Measurements from ENCODE around the gene NUDT2.
A peak's percentile ranks its signal among the peaks of the same experiment; 100 is the strongest.

NUDT2 gene

DNA sequence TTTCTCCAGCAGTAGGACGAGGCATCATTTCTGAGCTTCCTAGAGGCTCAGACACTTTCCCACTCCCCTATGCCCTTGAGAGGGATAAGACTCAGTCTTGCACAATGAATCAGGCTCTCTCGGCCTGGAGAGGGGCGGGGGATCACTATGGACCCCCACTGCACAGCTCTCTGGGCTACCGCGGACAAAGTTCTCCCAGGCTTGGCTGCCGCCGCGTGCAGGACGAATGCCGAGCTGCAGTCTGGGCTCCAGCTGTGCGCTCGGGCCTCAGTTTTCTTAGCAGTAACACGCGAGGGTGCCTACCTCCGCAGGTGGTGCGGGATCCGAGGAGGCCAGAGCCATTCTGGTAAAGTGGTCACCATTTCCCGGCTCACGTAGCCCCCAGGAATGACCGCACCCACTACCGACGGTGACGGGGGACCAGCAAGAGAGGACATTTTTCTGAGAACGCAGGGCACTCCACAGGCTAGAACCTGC, 50.7 kb downstream of the NUDT2 start:
- TF ChIP-seq GATA1 (IDR thresholded peaks at IDR 0.05; ENCODE audit: low read depth, low read length) (no peak), POLR2A (IDR thresholded peaks at IDR 0.05; ENCODE audit: low read length) (no peak)
- peak in 1 of 2 experiments; percentile 31 for DNase-seq

DNA sequence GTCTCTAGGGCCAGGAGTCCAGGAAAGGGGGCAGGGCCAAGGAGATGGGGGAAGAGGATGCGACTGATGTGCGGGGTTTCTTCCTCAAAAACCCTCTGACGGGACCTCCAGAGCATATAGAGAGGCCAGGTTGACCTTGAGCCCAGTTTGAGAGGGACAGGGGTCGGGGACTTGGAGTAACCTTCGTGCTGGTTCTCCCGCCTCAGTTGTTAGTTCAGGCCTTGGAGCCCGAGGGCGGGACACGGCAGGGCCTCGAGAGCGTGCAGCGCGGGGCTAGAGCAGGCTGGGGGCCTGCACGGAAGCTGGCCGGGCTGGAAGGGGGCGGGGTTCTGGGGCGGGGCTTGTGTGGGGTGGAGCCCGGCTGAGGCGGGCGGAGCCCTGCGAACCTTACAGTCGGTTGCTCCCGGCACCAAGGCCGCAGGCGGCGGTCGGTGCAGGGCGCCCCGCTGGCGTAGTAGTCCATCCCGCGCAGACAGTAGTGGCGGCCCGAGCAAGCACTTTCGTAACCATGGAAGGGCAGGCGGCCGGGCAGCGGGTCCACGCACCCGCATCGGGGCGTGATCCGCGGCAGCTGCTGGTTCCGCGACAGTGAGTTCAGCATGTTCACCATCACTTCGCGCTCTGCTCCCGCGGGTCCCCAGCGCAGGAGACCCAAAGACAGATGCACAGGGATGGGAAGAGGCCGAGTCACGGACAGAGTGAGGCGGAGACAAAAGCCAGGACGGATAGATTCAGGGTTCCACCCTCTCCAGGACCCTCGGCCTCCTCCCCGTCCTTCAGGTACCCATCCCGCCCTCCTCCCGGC, 51.3 kb downstream of the NUDT2 start:
- DNase-seq: peak; percentile 84 to 89
- TF ChIP-seq GATA1 (IDR thresholded peaks at IDR 0.05; ENCODE audit: low read depth, low read length) (no peak), POLR2A (IDR thresholded peaks at IDR 0.05; ENCODE audit: low read length) (no peak)

DNA sequence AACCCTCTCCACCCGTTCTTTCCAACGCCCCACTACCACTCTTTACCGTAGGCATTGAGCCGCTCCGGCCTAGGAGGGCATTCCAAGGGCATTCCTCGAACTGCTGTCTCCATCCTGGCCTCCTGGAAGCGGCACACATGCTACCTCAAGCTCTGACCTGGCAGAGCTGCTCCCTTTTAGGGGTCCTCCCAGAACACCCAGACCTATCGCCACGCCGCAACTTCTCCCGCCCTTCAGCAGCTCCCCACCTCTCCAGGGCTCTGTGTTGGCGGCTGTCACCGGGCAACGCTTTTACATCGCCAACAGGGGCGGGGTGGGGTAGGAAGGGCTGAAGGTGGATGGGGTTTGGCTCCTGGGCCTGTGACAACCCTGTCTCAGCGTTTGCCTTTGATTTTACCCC, 52.0 kb downstream of the NUDT2 start:
- TF ChIP-seq GATA1 (IDR thresholded peaks at IDR 0.05; ENCODE audit: low read depth, low read length): no peak
- peak; percentile 48 to 53 for DNase-seq

DNA sequence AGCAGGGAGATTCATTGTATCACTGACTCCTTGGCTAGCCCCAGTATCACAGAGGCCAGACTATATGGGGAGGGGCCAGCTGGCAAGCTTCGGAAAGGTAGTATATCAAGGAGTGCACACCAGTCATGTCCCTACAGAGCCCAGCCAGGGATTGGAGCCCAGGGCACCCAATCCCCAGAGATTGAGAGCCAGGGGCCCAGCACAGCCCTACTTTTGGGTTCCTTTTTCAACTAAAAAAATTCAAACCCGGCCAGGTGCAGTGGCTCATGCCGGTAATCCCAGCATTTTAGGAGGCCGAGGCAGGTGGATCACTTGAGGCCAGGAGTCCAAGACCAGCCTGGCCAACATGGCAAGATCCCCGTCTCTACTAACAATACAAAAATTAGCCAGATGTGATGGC, 52.7 kb downstream of the NUDT2 start:
- DNase-seq: no peak

DNA sequence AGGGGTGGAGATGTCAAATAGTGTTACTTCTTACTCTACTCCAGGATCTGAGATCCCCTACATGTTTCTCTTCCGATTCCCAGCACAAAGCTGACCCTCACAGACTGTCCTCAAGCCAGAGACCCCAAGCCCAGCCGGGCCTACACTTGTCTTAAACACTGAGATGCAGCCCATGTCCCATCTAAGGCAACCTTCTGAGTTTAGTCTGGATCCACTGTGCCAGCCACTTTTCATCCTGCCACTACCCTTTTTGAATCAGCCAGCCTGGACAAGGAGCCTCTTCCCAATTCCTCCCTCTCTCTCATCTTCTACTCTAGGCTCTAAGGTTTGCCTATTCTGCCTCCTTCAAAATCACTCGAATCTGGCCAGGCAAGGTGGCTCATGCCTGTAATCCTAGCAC, 53.5 kb downstream of the NUDT2 start:
- no peak for TF ChIP-seq POLR2A (IDR thresholded peaks at IDR 0.05; ENCODE audit: low read length)
- TF ChIP-seq GATA1 (IDR thresholded peaks at IDR 0.05; ENCODE audit: low read depth, low read length): no peak
- no peak for DNase-seq

More for the DNA sequence above, 52.7 kb downstream of the NUDT2 start:
- TF ChIP-seq POLR2A (IDR thresholded peaks at IDR 0.05; ENCODE audit: low read length): no peak
- TF ChIP-seq GATA1 (IDR thresholded peaks at IDR 0.05; ENCODE audit: low read depth, low read length): no peak

DNA sequence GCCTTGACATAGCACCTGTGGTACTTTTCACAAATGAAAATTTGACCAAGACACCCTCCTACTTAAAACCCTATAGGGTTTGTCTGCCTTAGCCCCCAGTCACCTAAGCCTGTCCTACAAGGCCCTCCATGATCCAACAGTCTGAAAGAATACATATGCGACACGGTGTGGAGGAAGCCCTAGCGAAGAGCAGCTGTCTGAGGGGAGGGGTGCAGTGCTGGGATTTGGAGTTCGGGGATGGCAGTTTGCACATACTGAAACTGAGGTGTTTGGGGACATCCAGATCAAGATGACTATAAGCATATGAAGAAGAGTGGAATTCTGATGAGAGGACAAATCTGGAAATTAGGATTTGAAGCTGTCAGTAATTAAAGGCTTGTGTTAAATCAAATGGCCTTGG, 54.5 kb downstream of the NUDT2 start:
- DNase-seq: no peak
- TF ChIP-seq POLR2A (IDR thresholded peaks at IDR 0.05; ENCODE audit: low read length) (no peak), GATA1 (IDR thresholded peaks at IDR 0.05; ENCODE audit: low read depth, low read length) (no peak)

DNA sequence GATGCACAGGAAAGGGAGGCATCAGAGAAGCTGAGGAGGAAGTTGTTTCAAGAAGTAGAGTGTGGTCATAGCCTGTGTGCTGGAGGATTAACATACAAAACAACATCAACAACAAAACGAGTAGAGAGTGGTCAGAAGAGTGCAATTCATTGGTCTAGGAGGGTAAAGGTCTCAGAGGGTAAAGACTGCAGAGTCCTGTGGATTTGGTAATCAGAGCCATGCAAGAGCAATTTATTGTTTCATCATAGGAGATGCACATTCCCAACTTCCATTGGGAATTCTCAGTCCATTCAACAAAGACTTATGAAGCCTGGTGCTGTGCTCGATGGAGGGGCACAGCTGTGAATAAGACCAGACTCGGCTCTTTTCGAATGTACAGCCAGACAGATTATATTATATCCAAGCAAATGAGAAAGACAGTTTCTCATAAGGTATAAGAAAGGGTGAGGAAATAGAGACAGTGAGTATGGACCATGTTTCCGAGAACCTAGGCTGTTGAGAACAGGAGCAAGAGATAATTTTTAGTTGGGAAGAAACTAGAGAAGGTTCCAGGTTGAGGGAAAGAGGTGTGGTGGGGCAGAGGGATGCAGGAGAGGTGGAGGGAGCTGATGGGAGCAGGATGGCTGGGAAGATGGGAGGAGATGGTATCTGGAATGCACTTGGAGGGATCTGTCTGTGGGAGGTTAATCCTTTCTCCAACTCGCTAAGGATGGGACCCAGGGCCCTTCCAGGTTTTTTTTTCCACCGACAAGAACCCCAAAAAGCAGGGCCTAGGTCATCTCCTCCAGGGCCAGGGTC, 55.2 kb downstream of the NUDT2 start:
- DNase-seq: no peak
- TF ChIP-seq GATA1 (IDR thresholded peaks at IDR 0.05; ENCODE audit: low read depth, low read length) (no peak), POLR2A (IDR thresholded peaks at IDR 0.05; ENCODE audit: low read length) (no peak)

DNA sequence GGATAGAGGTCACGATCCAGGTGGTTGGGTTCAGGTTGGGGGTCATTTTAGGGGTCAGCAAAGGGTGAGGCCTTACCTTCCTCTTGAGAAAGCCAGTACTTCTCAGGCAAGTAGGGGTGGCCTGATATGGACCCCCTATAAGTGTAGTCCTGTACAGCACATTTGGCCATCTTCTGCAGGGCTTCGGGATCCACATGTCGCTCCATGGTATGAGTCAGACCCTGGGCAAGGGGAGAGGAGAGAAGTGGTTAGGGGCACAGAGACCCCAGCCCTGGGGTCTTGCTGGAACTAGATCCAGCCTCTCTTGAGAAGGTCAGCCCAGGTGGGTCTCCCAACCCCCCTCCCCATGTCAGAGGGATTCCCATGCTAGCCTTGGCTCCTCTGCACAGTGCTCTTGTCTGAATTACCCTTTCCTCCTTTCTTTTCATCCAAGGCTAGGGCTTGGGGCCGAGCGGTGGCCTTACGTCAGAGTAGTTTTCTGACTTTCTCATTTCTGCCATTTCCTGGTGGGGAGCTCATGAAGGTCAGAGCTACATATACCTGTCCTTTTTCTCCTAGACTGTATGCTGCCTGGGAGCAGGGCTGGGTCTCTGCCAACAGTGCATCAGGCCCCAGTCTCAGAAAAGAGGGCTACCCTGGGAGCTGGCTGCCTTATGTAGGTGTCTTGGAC, 56.3 kb downstream of the NUDT2 start:
- TF ChIP-seq POLR2A (IDR thresholded peaks at IDR 0.05; ENCODE audit: low read length) (no peak), GATA1 (IDR thresholded peaks at IDR 0.05; ENCODE audit: low read depth, low read length) (no peak)
- no peak for DNase-seq

DNA sequence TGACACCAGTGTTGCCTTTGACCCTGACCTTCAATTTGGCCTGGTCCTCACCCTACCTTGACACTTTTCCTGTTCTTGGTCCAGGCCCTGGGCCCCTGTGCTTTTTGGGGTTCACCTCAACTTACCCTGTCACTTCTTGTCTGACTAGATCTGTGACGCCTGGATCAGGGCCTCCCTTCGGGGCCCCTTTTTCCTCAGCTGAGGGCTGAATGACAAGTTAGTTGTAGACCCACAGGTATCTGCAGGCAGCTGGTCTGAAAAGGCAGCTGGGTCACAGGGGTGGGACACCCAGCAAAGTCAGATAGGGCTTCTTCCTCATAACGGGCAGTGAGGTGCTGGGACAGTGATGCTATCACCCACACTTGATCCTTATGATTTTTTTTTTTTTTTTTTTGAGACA, 57.3 kb downstream of the NUDT2 start:
- no peak for TF ChIP-seq POLR2A (IDR thresholded peaks at IDR 0.05; ENCODE audit: low read length)
- no peak for TF ChIP-seq GATA1 (IDR thresholded peaks at IDR 0.05; ENCODE audit: low read depth, low read length)
- DNase-seq: no peak

DNA sequence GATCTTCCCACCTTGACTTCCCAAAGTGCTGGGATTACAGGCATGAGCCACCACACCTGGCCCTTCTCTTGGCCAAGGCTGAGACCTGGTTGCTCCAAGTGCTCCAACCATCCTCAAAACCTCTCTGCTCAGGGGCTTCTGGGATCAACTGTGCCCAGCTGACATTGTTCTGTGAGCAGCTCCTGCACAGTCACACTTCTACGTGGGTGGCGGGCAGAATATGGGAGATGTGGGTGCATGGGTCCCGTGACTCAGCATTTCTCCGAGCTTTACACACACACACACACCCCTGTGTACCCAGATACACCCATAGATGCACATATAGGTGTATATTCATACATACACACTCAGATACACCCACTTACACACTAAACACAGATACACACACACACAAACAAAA, 57.9 kb downstream of the NUDT2 start:
- DNase-seq: no peak
- TF ChIP-seq POLR2A (IDR thresholded peaks at IDR 0.05; ENCODE audit: low read length) (no peak), GATA1 (IDR thresholded peaks at IDR 0.05; ENCODE audit: low read depth, low read length) (no peak)

DNA sequence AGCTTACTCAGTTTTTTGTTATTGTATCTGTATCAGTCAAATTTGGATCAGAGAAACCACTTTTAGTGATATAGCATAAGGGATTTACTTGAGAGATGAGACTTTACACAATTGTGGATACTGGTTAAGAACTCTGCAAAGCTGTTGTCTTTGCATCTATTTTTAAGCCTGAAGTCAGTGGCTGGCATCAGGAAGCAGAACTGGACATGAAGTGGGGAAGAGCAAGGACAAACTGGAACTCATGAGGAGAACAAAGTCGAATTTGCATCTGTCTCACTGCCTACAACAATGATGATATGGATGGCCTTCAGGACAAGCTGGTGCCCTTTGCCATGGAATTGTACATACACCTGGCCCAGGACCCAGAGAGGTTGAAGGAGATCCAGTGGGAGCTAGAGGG, 63.1 kb downstream of the NUDT2 start:
- no peak for DNase-seq
- TF ChIP-seq GATA1 (IDR thresholded peaks at IDR 0.05; ENCODE audit: low read depth, low read length): no peak
- no peak for TF ChIP-seq POLR2A (IDR thresholded peaks at IDR 0.05; ENCODE audit: low read length)
